Measurements from ENCODE around the gene C2orf81.

C2orf81 gene

GRCh38 chr2:74367789-74368188 lies 53.6 kb downstream of the C2orf81 start:
- Histone ChIP-seq H3K4me1 (ENCODE audit: control insufficient read depth, low read length) (no peaks in the 10 kb centered on the region), H3K27me3 (ENCODE audit: control insufficient read depth, low read length) (no peaks in the 10 kb centered on the region), H3K79me2 (ENCODE audit: control insufficient read depth, low read length) (no peaks in the 10 kb centered on the region), H3K36me3 (ENCODE audit: control insufficient read depth, low read length) (peaks cover 67% of the 10 kb centered on the region), H3K9me3 (ENCODE audit: control insufficient read depth, insufficient read depth, low read length) (no peaks in the 10 kb centered on the region), H3K4me3 (ENCODE audit: low read length) (no peak overlapping the region), H3K4me2 (ENCODE audit: low read length) (no peak overlapping the region), H3K9me2 (replicated peaks; ENCODE audit: control insufficient read depth, low read length) (no peaks in the 10 kb centered on the region), H3K27ac (ENCODE audit: low read depth, low read length) (no peak overlapping the region), H4K20me1 (ENCODE audit: control insufficient read depth, insufficient read depth, low read depth, low read length) (no peaks in the 10 kb centered on the region), H3F3A (ENCODE audit: control insufficient read depth, insufficient read depth) (no peaks in the 10 kb centered on the region)
- no peak for TF ChIP-seq CTCF (IDR thresholded peaks at IDR 0.05; ENCODE audit: low read depth, low read length, poor library complexity, severe bottlenecking)

- H3K9me2 ChIP-seq (replicated peaks; ENCODE audit: control insufficient read depth, low read length) = no peaks in the 10 kb centered on the region
- H3K36me3 ChIP-seq (ENCODE audit: control insufficient read depth, low read length) = peaks cover 81% of the 10 kb centered on the region
- no peaks in the 10 kb centered on the region for H3F3A ChIP-seq (ENCODE audit: control insufficient read depth, insufficient read depth)
- no peaks in the 10 kb centered on the region for H3K4me1 ChIP-seq (ENCODE audit: control insufficient read depth, low read length)
- H4K20me1 ChIP-seq (ENCODE audit: control insufficient read depth, insufficient read depth, low read depth, low read length) = no peaks in the 10 kb centered on the region
- no peak overlapping the region for H3K27ac ChIP-seq (ENCODE audit: low read depth, low read length)
- H3K79me2 ChIP-seq (ENCODE audit: control insufficient read depth, low read length) = no peaks in the 10 kb centered on the region
- TF ChIP-seq EZH2phosphoT487 (IDR thresholded peaks at IDR 0.05; ENCODE audit: borderline replicate concordance, low read length) = no peak
- no peak for TF ChIP-seq CTCF (IDR thresholded peaks at IDR 0.05; ENCODE audit: low read depth, low read length, poor library complexity, severe bottlenecking)
- no peak overlapping the region for H3K4me3 ChIP-seq (ENCODE audit: low read length)
- no peaks in the 10 kb centered on the region for H3K9me3 ChIP-seq (ENCODE audit: control insufficient read depth, insufficient read depth, low read length)
- H3K4me2 ChIP-seq (ENCODE audit: low read length) = no peak overlapping the region
- no peaks in the 10 kb centered on the region for H3K27me3 ChIP-seq (ENCODE audit: control insufficient read depth, low read length)
Measured at GRCh38 chr2:74366036-74366435, 55.4 kb downstream of the C2orf81 start.

DNA sequence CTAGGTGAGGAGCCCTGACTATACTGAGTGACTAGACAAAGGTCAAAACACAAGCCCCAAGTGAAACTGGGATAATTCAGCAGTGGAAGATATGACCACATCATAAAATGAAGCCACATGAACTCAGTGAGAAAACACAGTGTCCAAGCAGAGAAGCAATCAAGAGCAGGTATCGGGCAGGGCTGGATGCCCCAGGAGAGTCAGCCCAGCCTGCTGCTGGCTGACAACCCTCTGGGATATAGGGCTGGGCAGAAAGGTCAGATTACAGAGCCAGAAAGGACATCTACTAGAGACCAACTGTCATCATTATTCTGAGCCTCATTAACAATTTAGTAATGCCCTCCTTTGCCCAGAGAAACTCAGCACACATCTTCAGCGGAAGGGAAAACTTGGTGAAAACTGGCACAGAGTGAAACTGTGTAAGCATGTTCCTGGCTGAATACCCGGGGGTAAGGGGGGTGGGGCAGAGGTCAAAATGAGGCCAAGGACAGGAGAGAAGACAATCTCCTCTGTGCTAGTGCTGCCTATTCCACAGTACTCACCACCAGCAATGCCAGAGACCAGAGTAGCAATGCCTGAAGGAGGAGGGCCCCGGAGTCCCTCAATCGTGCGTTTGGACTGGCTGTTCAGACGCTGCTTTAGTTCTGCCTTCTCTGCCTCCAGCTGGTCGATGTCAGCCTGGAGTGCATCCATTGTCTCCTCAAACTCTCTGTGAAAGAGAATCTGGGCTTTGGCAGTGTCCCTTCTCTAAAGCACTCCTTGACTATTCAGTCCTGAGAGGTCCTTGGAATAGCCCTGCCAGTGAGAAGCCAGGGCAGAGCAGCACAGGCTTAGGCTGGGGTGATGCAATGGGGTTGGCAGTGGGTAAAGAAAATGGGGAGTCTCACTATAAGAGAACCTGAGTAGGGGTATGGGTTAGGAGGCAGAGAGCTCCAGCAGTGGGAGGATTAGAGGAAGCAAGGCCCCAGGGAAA lies 56.6 kb downstream of the C2orf81 start:
- TF ChIP-seq EZH2phosphoT487 (IDR thresholded peaks at IDR 0.05; ENCODE audit: borderline replicate concordance, low read length) (no peak), CTCF (IDR thresholded peaks at IDR 0.05; ENCODE audit: low read depth, low read length, poor library complexity, severe bottlenecking) (no peak)
- Histone ChIP-seq H3K36me3 (ENCODE audit: control insufficient read depth, low read length) (peaks cover 76% of the 10 kb centered on the region), H3K27ac (ENCODE audit: low read depth, low read length) (no peak overlapping the region), H3F3A (ENCODE audit: control insufficient read depth, insufficient read depth) (no peaks in the 10 kb centered on the region), H3K4me3 (ENCODE audit: low read length) (no peak overlapping the region), H3K79me2 (ENCODE audit: control insufficient read depth, low read length) (no peaks in the 10 kb centered on the region), H3K4me1 (ENCODE audit: control insufficient read depth, low read length) (no peaks in the 10 kb centered on the region), H3K27me3 (ENCODE audit: control insufficient read depth, low read length) (no peaks in the 10 kb centered on the region), H4K20me1 (ENCODE audit: control insufficient read depth, insufficient read depth, low read depth, low read length) (no peaks in the 10 kb centered on the region), H3K9me2 (replicated peaks; ENCODE audit: control insufficient read depth, low read length) (no peaks in the 10 kb centered on the region), H3K9me3 (ENCODE audit: control insufficient read depth, insufficient read depth, low read length) (no peaks in the 10 kb centered on the region), H3K4me2 (ENCODE audit: low read length) (no peak overlapping the region)

Data from DOHH2 (cell line).